Osteoblast (primary cell): Measurements from ENCODE around the gene C11orf24. TPM values are rescaled to one million over a fixed set of nuclear protein-coding genes. Genes with fewer than 3 reads are reported as not detected.

Source experiments
- DNase-seq: peaks from one replicate; pipeline ENCODE4 v3.0.0; 2011; ENCODE audit warnings: low spot score, mixed read lengths; ENCODE audit not compliant: insufficient read length; ENCODE audit errors: missing footprints
- H2AFZ ChIP-seq: 2 replicates; pipeline ENCODE4 v1.6.0; 2011; ENCODE audit warnings: mild to moderate bottlenecking, low read length
- H3K27ac ChIP-seq: 2 replicates; pipeline ENCODE4 v1.5.1; 2011; ENCODE audit warnings: mild to moderate bottlenecking, low read depth, low read length, moderate library complexity
- H3K27me3 ChIP-seq: 2 replicates; pipeline ENCODE4 v1.6.0; 2012; ENCODE audit warnings: mild to moderate bottlenecking, control low read depth, inconsistent platforms, low read length, moderate library complexity; ENCODE audit not compliant: insufficient read depth
- H3K36me3 ChIP-seq: 2 replicates; pipeline ENCODE4 v1.5.1; 2011; ENCODE audit warnings: mild to moderate bottlenecking, low read length, control low read depth, moderate library complexity; ENCODE audit not compliant: insufficient read depth
- H3K4me1 ChIP-seq: 2 replicates; pipeline ENCODE4 v1.5.1; 2011; ENCODE audit warnings: mild to moderate bottlenecking, low read length, control low read depth, moderate library complexity; ENCODE audit not compliant: insufficient read depth
- H3K4me2 ChIP-seq: 2 replicates; pipeline ENCODE4 v1.6.0; 2011; ENCODE audit warnings: mild to moderate bottlenecking, low read length; ENCODE audit not compliant: insufficient read depth
- H3K4me3 ChIP-seq: fragments of 200-600 bp; sonication (generic); 3 replicates; pipeline ENCODE4 v1.5.1; 2012; ENCODE audit warnings: mild to moderate bottlenecking, low read length, inconsistent platforms; ENCODE audit not compliant: insufficient read depth
- H3K79me2 ChIP-seq: 2 replicates; pipeline ENCODE4 v1.6.0; 2012; ENCODE audit warnings: mild to moderate bottlenecking, low read length, control low read depth, inconsistent platforms; ENCODE audit not compliant: insufficient read depth
- H3K9me3 ChIP-seq: 2 replicates; pipeline ENCODE4 v1.5.1; 2011; ENCODE audit warnings: low read depth, low read length, control low read depth
- H4K20me1 ChIP-seq: 2 replicates; pipeline ENCODE4 v1.6.0; 2012; ENCODE audit warnings: mild to moderate bottlenecking, low read length, control low read depth; ENCODE audit not compliant: insufficient read depth
- total RNA-seq: library from RNA; depleted of rRNA; stranded (reverse); fragments of >200 nt; gene quantifications from 2 replicates; pipeline ENCODE4 v1.2.3, GENCODE V29; 2012
- TF ChIP-seq, protein P1 (sequence below): IDR thresholded peaks from 2 replicates; pipeline ENCODE4 v1.5.1; 2011; ENCODE audit warnings: mild to moderate bottlenecking, low read depth, low read length, moderate library complexity; ENCODE audit errors: extremely low read depth

The C11orf24 gene
- total RNA-seq, 1 donor: 40.5 TPM

- Histone ChIP-seq H3K4me1 (no peaks in the 10 kb centered on the region), H3K4me2 (no peak overlapping the region), H3K79me2 (no peaks in the 10 kb centered on the region), H3K36me3 (no peaks in the 10 kb centered on the region), H3K4me3 (no peak overlapping the region), H4K20me1 (no peaks in the 10 kb centered on the region), H3K27ac (no peak overlapping the region), H3K9me3 (no peaks in the 10 kb centered on the region), H2AFZ (no peak overlapping the region), H3K27me3 (no peaks in the 10 kb centered on the region)
- peak; percentile 36 for DNase-seq
- TF ChIP-seq, protein P1, sequence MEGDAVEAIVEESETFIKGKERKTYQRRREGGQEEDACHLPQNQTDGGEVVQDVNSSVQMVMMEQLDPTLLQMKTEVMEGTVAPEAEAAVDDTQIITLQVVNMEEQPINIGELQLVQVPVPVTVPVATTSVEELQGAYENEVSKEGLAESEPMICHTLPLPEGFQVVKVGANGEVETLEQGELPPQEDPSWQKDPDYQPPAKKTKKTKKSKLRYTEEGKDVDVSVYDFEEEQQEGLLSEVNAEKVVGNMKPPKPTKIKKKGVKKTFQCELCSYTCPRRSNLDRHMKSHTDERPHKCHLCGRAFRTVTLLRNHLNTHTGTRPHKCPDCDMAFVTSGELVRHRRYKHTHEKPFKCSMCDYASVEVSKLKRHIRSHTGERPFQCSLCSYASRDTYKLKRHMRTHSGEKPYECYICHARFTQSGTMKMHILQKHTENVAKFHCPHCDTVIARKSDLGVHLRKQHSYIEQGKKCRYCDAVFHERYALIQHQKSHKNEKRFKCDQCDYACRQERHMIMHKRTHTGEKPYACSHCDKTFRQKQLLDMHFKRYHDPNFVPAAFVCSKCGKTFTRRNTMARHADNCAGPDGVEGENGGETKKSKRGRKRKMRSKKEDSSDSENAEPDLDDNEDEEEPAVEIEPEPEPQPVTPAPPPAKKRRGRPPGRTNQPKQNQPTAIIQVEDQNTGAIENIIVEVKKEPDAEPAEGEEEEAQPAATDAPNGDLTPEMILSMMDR: no peak
Observed at GRCh38 chr11:68297052-68297378, 25.2 kb upstream of the C11orf24 start.

GRCh38 chr11:68296344-68297051, 24.7 kb upstream of the C11orf24 start:
- Histone ChIP-seq H3K79me2 (no peaks in the 10 kb centered on the region), H2AFZ (no peak overlapping the region)
- TF ChIP-seq, protein P1: no peak

GRCh38 chr11:68295940-68296339, 24.2 kb upstream of the C11orf24 start:
- TF ChIP-seq, protein P1: no peak
- DNase-seq: peak; percentile 8
- no peaks in the 10 kb centered on the region for H3K9me3 ChIP-seq
- H3K36me3 ChIP-seq: no peaks in the 10 kb centered on the region
- H3K4me2 ChIP-seq: no peak overlapping the region
- H2AFZ ChIP-seq: no peak overlapping the region
- no peaks in the 10 kb centered on the region for H4K20me1 ChIP-seq
- H3K4me3 ChIP-seq: no peak overlapping the region
- H3K79me2 ChIP-seq: no peaks in the 10 kb centered on the region
- H3K27me3 ChIP-seq: no peaks in the 10 kb centered on the region
- H3K4me1 ChIP-seq: no peaks in the 10 kb centered on the region
- no peak overlapping the region for H3K27ac ChIP-seq

More at GRCh38 chr11:68296344-68297051, 24.7 kb upstream of the C11orf24 start:
- Histone ChIP-seq H3K4me3 (no peak overlapping the region), H3K4me2 (no peak overlapping the region), H3K9me3 (no peaks in the 10 kb centered on the region), H3K27me3 (no peaks in the 10 kb centered on the region), H3K4me1 (no peaks in the 10 kb centered on the region), H3K27ac (no peak overlapping the region), H3K36me3 (no peaks in the 10 kb centered on the region), H4K20me1 (no peaks in the 10 kb centered on the region)
- DNase-seq: no peak

GRCh38 chr11:68295271-68295670, 23.5 kb upstream of the C11orf24 start:
- no peaks in the 10 kb centered on the region for H3K9me3 ChIP-seq
- no peak overlapping the region for H2AFZ ChIP-seq
- H3K79me2 ChIP-seq: no peaks in the 10 kb centered on the region
- TF ChIP-seq, protein P1: no peak
- H3K4me2 ChIP-seq: no peak overlapping the region
- no peaks in the 10 kb centered on the region for H4K20me1 ChIP-seq
- H3K4me1 ChIP-seq: no peaks in the 10 kb centered on the region
- no peak overlapping the region for H3K4me3 ChIP-seq
- no peak for DNase-seq
- no peak overlapping the region for H3K27ac ChIP-seq
- H3K36me3 ChIP-seq: no peaks in the 10 kb centered on the region
- no peaks in the 10 kb centered on the region for H3K27me3 ChIP-seq
